H1 (cell line): ENCODE data around the gene LINGO4. TPM values are rescaled to one million over a fixed set of nuclear protein-coding genes. Genes with fewer than 3 reads are reported as not detected.

Experiments
- EGR1 ChIP-seq: IDR thresholded peaks from 2 replicates; pipeline ENCODE4 v1.6.1; 2011; ENCODE audit warnings: low read depth, low read length, borderline replicate concordance
- FOSL1 ChIP-seq: IDR thresholded peaks from 2 replicates; pipeline ENCODE4 v1.6.1; 2011; ENCODE audit warnings: mild to moderate bottlenecking, low read depth, low read length, moderate library complexity; ENCODE audit not compliant: insufficient read depth
- RNF2 ChIP-seq: fragments of 200-900, 300-1000 bp; sonication (generic); IDR thresholded peaks from 2 replicates; pipeline ENCODE4 v1.7.1; 2016; ENCODE audit warnings: borderline replicate concordance, low read depth, mild to moderate bottlenecking, antibody characterized with exemption, low read length; ENCODE audit not compliant: poor library complexity, severe bottlenecking; ENCODE audit errors: missing control alignments
- polyA plus RNA-seq, 7 experiments: library from polyadenylated mRNA; depleted of rRNA in 3 of 7; stranded (reverse) in 5 of 7; unstranded in 2 of 7; fragments of >200 nt in 5 of 7; fragments of 200-250 nt in 2 of 7; gene quantifications; 1 replicate in 5 of 7; 2 replicates in 1 of 7; 4 replicates in 1 of 7; pipeline versions ENCODE4 v1.2.1 to v1.2.3, GENCODE V29; 2011 to 2013; ENCODE audit warnings: missing spikeins in 2 of 7, mixed read lengths in 2 of 7
- total RNA-seq: library from RNA; stranded (reverse); fragmentation: NEBNext Ultra II Directional; extraction: Animal tissue kit (Norgen Biotek cat#: 25700); gene quantifications from 2 replicates; pipeline ENCODE4 v1.2.1, GENCODE V29; 2021
- TF ChIP-seq, protein P1 (sequence below): fragments of 300-600 bp; sonication (generic); IDR thresholded peaks from 2 replicates; pipeline ENCODE4 v1.7.1; 2012; ENCODE audit warnings: low read length, moderate library complexity, mild to moderate bottlenecking, inconsistent platforms; ENCODE audit not compliant: insufficient replicate concordance

Gene LINGO4
- total and polyA plus RNA-seq, 2 of the 8 experiments (the other 6 are each of a cell fraction or from before 2014, with no cell fraction given), result 0.03 TPM; not detected in 1

DNA sequence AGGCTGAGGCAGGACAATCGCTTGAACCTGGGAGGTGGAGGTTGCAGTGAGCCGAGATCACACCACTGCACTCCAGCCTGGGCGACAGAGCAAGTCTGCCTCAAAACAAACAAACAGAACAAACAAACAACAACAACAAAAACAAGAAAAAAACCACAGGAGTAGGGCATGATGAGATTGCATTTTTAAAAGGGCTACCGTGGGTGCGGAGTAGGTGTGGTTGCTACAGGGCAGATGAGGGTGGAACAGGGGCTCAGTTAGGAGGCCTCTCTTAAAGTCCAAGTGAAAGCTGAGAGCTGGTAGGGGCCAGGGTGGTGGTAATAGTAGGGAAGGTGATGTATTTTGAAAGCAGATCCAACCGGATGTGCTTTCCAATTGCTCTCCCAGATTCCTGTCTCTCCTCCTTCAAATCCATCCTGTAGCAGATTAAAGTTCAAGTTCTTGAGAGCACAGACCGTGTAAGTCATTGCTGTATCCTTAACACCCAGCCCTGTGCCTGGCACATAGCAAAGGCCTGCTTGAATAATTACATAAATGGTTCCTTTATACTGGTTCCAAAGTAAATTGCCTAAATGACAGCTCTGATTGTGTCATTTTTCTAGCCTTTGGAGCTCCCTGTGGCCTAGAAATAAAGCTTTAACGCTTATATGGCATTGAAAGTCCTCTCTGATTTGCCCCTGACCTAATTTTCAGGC is 4.2 kb upstream of the LINGO4 start (continued):
- TF ChIP-seq, protein P1, sequence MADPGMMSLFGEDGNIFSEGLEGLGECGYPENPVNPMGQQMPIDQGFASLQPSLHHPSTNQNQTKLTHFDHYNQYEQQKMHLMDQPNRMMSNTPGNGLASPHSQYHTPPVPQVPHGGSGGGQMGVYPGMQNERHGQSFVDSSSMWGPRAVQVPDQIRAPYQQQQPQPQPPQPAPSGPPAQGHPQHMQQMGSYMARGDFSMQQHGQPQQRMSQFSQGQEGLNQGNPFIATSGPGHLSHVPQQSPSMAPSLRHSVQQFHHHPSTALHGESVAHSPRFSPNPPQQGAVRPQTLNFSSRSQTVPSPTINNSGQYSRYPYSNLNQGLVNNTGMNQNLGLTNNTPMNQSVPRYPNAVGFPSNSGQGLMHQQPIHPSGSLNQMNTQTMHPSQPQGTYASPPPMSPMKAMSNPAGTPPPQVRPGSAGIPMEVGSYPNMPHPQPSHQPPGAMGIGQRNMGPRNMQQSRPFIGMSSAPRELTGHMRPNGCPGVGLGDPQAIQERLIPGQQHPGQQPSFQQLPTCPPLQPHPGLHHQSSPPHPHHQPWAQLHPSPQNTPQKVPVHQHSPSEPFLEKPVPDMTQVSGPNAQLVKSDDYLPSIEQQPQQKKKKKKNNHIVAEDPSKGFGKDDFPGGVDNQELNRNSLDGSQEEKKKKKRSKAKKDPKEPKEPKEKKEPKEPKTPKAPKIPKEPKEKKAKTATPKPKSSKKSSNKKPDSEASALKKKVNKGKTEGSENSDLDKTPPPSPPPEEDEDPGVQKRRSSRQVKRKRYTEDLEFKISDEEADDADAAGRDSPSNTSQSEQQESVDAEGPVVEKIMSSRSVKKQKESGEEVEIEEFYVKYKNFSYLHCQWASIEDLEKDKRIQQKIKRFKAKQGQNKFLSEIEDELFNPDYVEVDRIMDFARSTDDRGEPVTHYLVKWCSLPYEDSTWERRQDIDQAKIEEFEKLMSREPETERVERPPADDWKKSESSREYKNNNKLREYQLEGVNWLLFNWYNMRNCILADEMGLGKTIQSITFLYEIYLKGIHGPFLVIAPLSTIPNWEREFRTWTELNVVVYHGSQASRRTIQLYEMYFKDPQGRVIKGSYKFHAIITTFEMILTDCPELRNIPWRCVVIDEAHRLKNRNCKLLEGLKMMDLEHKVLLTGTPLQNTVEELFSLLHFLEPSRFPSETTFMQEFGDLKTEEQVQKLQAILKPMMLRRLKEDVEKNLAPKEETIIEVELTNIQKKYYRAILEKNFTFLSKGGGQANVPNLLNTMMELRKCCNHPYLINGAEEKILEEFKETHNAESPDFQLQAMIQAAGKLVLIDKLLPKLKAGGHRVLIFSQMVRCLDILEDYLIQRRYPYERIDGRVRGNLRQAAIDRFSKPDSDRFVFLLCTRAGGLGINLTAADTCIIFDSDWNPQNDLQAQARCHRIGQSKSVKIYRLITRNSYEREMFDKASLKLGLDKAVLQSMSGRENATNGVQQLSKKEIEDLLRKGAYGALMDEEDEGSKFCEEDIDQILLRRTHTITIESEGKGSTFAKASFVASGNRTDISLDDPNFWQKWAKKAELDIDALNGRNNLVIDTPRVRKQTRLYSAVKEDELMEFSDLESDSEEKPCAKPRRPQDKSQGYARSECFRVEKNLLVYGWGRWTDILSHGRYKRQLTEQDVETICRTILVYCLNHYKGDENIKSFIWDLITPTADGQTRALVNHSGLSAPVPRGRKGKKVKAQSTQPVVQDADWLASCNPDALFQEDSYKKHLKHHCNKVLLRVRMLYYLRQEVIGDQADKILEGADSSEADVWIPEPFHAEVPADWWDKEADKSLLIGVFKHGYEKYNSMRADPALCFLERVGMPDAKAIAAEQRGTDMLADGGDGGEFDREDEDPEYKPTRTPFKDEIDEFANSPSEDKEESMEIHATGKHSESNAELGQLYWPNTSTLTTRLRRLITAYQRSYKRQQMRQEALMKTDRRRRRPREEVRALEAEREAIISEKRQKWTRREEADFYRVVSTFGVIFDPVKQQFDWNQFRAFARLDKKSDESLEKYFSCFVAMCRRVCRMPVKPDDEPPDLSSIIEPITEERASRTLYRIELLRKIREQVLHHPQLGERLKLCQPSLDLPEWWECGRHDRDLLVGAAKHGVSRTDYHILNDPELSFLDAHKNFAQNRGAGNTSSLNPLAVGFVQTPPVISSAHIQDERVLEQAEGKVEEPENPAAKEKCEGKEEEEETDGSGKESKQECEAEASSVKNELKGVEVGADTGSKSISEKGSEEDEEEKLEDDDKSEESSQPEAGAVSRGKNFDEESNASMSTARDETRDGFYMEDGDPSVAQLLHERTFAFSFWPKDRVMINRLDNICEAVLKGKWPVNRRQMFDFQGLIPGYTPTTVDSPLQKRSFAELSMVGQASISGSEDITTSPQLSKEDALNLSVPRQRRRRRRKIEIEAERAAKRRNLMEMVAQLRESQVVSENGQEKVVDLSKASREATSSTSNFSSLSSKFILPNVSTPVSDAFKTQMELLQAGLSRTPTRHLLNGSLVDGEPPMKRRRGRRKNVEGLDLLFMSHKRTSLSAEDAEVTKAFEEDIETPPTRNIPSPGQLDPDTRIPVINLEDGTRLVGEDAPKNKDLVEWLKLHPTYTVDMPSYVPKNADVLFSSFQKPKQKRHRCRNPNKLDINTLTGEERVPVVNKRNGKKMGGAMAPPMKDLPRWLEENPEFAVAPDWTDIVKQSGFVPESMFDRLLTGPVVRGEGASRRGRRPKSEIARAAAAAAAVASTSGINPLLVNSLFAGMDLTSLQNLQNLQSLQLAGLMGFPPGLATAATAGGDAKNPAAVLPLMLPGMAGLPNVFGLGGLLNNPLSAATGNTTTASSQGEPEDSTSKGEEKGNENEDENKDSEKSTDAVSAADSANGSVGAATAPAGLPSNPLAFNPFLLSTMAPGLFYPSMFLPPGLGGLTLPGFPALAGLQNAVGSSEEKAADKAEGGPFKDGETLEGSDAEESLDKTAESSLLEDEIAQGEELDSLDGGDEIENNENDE, result no peak
- no peak for TF ChIP-seq RNF2
- no peak for TF ChIP-seq EGR1
- TF ChIP-seq FOSL1, result no peak
